Large intestine (tissue), 3 donors: ENCODE results near the gene HAUS6. TPM values are rescaled to one million over a fixed set of nuclear protein-coding genes. Genes with fewer than 3 reads are reported as not detected.

Experiments
- DNase-seq, 2 donors: peaks; one replicate each; pipeline versions ENCODE4 v3.0.0 to v3.0.0-alpha.2; 2013
- H3K27ac ChIP-seq: one replicate; pipeline ENCODE4 v1.5.1; 2013; ENCODE audit warnings: low read length
- H3K27me3 ChIP-seq: 2 replicates; pipeline ENCODE4 v1.6.1; 2013; ENCODE audit warnings: low read length; ENCODE audit not compliant: control insufficient read depth, insufficient read depth
- H3K36me3 ChIP-seq: 2 replicates; pipeline ENCODE4 v1.6.1; 2013; ENCODE audit warnings: low read length; ENCODE audit not compliant: control insufficient read depth, insufficient read depth
- H3K4me1 ChIP-seq: one replicate; pipeline ENCODE4 v1.6.1; 2013; ENCODE audit warnings: low read length; ENCODE audit not compliant: control insufficient read depth, insufficient read depth
- H3K4me3 ChIP-seq: one replicate; pipeline ENCODE4 v1.5.1; 2013; ENCODE audit warnings: low read length
- H3K9me3 ChIP-seq: one replicate; pipeline ENCODE4 v1.6.1; 2013; ENCODE audit warnings: mild to moderate bottlenecking, low read depth, low read length, moderate library complexity; ENCODE audit not compliant: control insufficient read depth
- WGBS: methylation state at CpG from one replicate; pipeline ENCODE4 v1.1.5; 2013; ENCODE audit warnings: low lambda C conversion rate; ENCODE audit not compliant: insufficient coverage; 5-methylcytosine and 5-hydroxymethylcytosine counted together
- polyA plus RNA-seq: library from polyadenylated mRNA; unstranded; fragments of 120-200 nt; gene quantifications from one replicate; pipeline ENCODE4 v1.2.1, GENCODE V29; 2013

Gene HAUS6
- polyA plus RNA-seq, 1 donor, result 10.5 TPM

- Histone ChIP-seq H3K36me3 (no peaks in the 10 kb centered on the region), H3K27ac (peak within 1 kb of the TSS; percentile 94), H3K4me1 (peaks cover 12% of the 10 kb centered on the region), H3K27me3 (no peaks in the 10 kb centered on the region), H3K4me3 (peak within 1 kb of the TSS; percentile 88), H3K9me3 (no peaks in the 10 kb centered on the region)
- no CpG with 5 or more reads among the region's 82 CpGs for WGBS
- DNase-seq, result peak; percentile 96 to 98
Observed at GRCh38 chr9:19048966-19049916, 53.5 kb downstream of the HAUS6 start, which contains the start of gene RRAGA. TSS of gene RRAGA (plus strand) at chr9:19049427. CDS start at chr9:19049660, 233 bp downstream.

GRCh38 chr9:19036611-19037010 lies 66.1 kb downstream of the HAUS6 start:
- DNase-seq, result no peak
- no peaks in the 10 kb centered on the region for H3K9me3 ChIP-seq
- no peaks in the 10 kb centered on the region for H3K36me3 ChIP-seq
- no peak overlapping the region for H3K27ac ChIP-seq
- WGBS, result no CpG with 5 or more reads among the region's 5 CpGs
- peaks cover 9% of the 10 kb centered on the region for H3K4me1 ChIP-seq
- peaks cover under 1% of the 10 kb centered on the region for H3K27me3 ChIP-seq
- H3K4me3 ChIP-seq, result no peak overlapping the region

- DNase-seq, result no peak
- WGBS, result no CpG with 5 or more reads among the region's 20 CpGs
- H3K4me1 ChIP-seq, result peaks cover 9% of the 10 kb centered on the region
- H3K27ac ChIP-seq, result no peak within 1 kb of the TSS
- no peak within 1 kb of the TSS for H3K4me3 ChIP-seq
- H3K9me3 ChIP-seq, result no peaks in the 10 kb centered on the region
- H3K36me3 ChIP-seq, result no peaks in the 10 kb centered on the region
- H3K27me3 ChIP-seq, result peaks cover 2% of the 10 kb centered on the region
Observed at GRCh38 chr9:19033015-19033414, 69.7 kb downstream of the HAUS6 start, which contains the start of gene SAXO1. TSS of gene SAXO1 (minus strand) at chr9:19033209. CDS start at chr9:19032908, 301 bp downstream.

- H3K36me3 ChIP-seq, result no peaks in the 10 kb centered on the region
- peaks cover 9% of the 10 kb centered on the region for H3K4me1 ChIP-seq
- whole genome bisulfite sequencing, result no CpG with 5 or more reads among the region's 14 CpGs
- H3K27ac ChIP-seq, result no peak overlapping the region
- H3K27me3 ChIP-seq, result peaks cover 2% of the 10 kb centered on the region
- no peak overlapping the region for H3K4me3 ChIP-seq
- H3K9me3 ChIP-seq, result no peaks in the 10 kb centered on the region
- peak in 1 of 2 donors; percentile 18 for DNase-seq
Observed at GRCh38 chr9:19032406-19032805, 70.3 kb downstream of the HAUS6 start.

GRCh38 chr9:19030899-19031298 lies 71.8 kb downstream of the HAUS6 start:
- H3K9me3 ChIP-seq, result no peaks in the 10 kb centered on the region
- H3K27me3 ChIP-seq, result peaks cover 2% of the 10 kb centered on the region
- no peak overlapping the region for H3K27ac ChIP-seq
- no peak overlapping the region for H3K4me3 ChIP-seq
- DNase-seq, result no peak
- H3K36me3 ChIP-seq, result no peaks in the 10 kb centered on the region
- WGBS, result no CpG with 5 or more reads among the region's 1 CpG
- peaks cover 9% of the 10 kb centered on the region for H3K4me1 ChIP-seq

GRCh38 chr9:19028835-19029451 lies 73.8 kb downstream of the HAUS6 start:
- no peak overlapping the region for H3K4me3 ChIP-seq
- peaks cover 9% of the 10 kb centered on the region for H3K4me1 ChIP-seq
- H3K27ac ChIP-seq, result no peak overlapping the region
- DNase-seq, result peak; percentile 37 to 42
- no peaks in the 10 kb centered on the region for H3K9me3 ChIP-seq
- H3K27me3 ChIP-seq, result peaks cover 2% of the 10 kb centered on the region
- H3K36me3 ChIP-seq, result no peaks in the 10 kb centered on the region
- 30% methylated on average over 2 of the region's 8 CpGs for WGBS

GRCh38 chr9:19027825-19028224 lies 74.9 kb downstream of the HAUS6 start:
- Histone ChIP-seq H3K36me3 (no peaks in the 10 kb centered on the region), H3K27ac (no peak overlapping the region), H3K9me3 (no peaks in the 10 kb centered on the region), H3K4me1 (peaks cover 8% of the 10 kb centered on the region), H3K4me3 (no peak overlapping the region), H3K27me3 (peaks cover 6% of the 10 kb centered on the region)
- DNase-seq, result no peak
- WGBS, result no CpG with 5 or more reads among the region's 22 CpGs

- H3K27ac ChIP-seq, result no peak overlapping the region
- no peaks in the 10 kb centered on the region for H3K36me3 ChIP-seq
- no peak overlapping the region for H3K4me3 ChIP-seq
- no peak for DNase-seq
- peaks cover 6% of the 10 kb centered on the region for H3K27me3 ChIP-seq
- H3K4me1 ChIP-seq, result no peaks in the 10 kb centered on the region
- no peaks in the 10 kb centered on the region for H3K9me3 ChIP-seq
- 98% methylated on average over 5 of the region's 6 CpGs for WGBS
Observed at GRCh38 chr9:19026375-19026774, 76.3 kb downstream of the HAUS6 start.

GRCh38 chr9:19023078-19023477 lies 79.6 kb downstream of the HAUS6 start:
- H3K9me3 ChIP-seq, result no peaks in the 10 kb centered on the region

GRCh38 chr9:19022206-19022605 lies 80.5 kb downstream of the HAUS6 start:
- Histone ChIP-seq H3K4me1 (no peaks in the 10 kb centered on the region), H3K36me3 (no peaks in the 10 kb centered on the region), H3K9me3 (no peaks in the 10 kb centered on the region), H3K4me3 (no peak overlapping the region), H3K27me3 (peaks cover 8% of the 10 kb centered on the region), H3K27ac (no peak overlapping the region)
- no peak for DNase-seq
- no CpG with 5 or more reads among the region's 2 CpGs for WGBS

More at GRCh38 chr9:19023078-19023477, 79.6 kb downstream of the HAUS6 start:
- WGBS, result 83% methylated on average over 1 of the region's 5 CpGs
- DNase-seq, result no peak
- H3K4me3 ChIP-seq, result no peak overlapping the region
- H3K27ac ChIP-seq, result no peak overlapping the region
- no peaks in the 10 kb centered on the region for H3K4me1 ChIP-seq
- H3K36me3 ChIP-seq, result no peaks in the 10 kb centered on the region
- H3K27me3 ChIP-seq, result peaks cover 8% of the 10 kb centered on the region
